IPS-18a (cell line): ENCODE measurements around the gene TASP1.
A peak's percentile ranks its signal among the peaks of the same experiment; 100 is the strongest.
"Not testable (repeated sequence)": the region's sequence is repeated elsewhere in the genome, so short reads cannot be mapped to it uniquely, and the experiment has no call there.

ENCODE experiments used
- H3K27ac ChIP-seq: one replicate; pipeline ENCODE4 v1.5.1; 2013; ENCODE audit warnings: low read length
- H3K27me3 ChIP-seq: one replicate; pipeline ENCODE4 v1.6.1; 2013; ENCODE audit warnings: mild to moderate bottlenecking, low read length; ENCODE audit not compliant: control insufficient read depth, insufficient read depth
- H3K36me3 ChIP-seq: one replicate; pipeline ENCODE4 v1.6.1; 2013; ENCODE audit warnings: low read depth, low read length; ENCODE audit not compliant: control insufficient read depth
- H3K4me1 ChIP-seq: one replicate; pipeline ENCODE4 v1.6.1; 2013; ENCODE audit warnings: low read depth, low read length; ENCODE audit not compliant: control insufficient read depth
- H3K4me3 ChIP-seq: one replicate; pipeline ENCODE4 v1.5.1; 2013; ENCODE audit warnings: low read length
- H3K9ac ChIP-seq: one replicate; pipeline ENCODE4 v1.6.1; 2013; ENCODE audit warnings: mild to moderate bottlenecking, low read length, moderate library complexity
- H3K9me3 ChIP-seq: one replicate; pipeline ENCODE4 v1.6.1; 2013; ENCODE audit warnings: low read depth, low read length; ENCODE audit not compliant: control insufficient read depth

Gene TASP1

GRCh38 chr20:13639150-13639497, 392 bp upstream of the TASP1 start:
- no peak overlapping the region for H3K27ac ChIP-seq
- no peaks in the 10 kb centered on the region for H3K36me3 ChIP-seq
- H3K9me3 ChIP-seq, result no peaks in the 10 kb centered on the region
- no peaks in the 10 kb centered on the region for H3K27me3 ChIP-seq
- peak overlapping the region; percentile 99 for H3K4me3 ChIP-seq
- H3K4me1 ChIP-seq, result no peaks in the 10 kb centered on the region
- H3K9ac ChIP-seq, result peak overlapping the region; percentile 64

DNA sequence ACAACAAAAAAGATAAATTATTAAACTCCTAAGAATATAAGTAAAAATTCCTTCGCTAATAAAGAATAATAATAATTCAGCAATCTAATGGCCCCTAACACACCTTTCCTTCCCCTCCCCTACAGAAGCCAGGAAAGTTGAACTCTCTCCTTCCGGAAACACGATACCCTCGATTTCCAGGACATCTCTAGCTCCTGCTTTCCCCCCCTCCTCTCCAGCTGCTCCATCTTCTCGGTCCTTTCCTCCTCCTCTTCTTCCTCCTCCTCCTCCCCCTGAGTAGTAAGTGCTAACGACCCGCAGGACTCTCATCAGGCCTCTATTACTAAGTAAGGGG, 603 bp downstream of the TASP1 start:
- Histone ChIP-seq H3K27me3 (no peaks in the 10 kb centered on the region), H3K27ac (no peak overlapping the region), H3K9me3 (no peaks in the 10 kb centered on the region), H3K9ac (peak overlapping the region; percentile 78), H3K4me3 (peak overlapping the region; percentile 99), H3K36me3 (no peaks in the 10 kb centered on the region), H3K4me1 (no peaks in the 10 kb centered on the region)

- no peak overlapping the region for H3K9ac ChIP-seq
- no peaks in the 10 kb centered on the region for H3K27me3 ChIP-seq
- H3K9me3 ChIP-seq, result no peaks in the 10 kb centered on the region
- no peak overlapping the region for H3K27ac ChIP-seq
- peaks cover 4% of the 10 kb centered on the region for H3K4me1 ChIP-seq
- no peaks in the 10 kb centered on the region for H3K36me3 ChIP-seq
- H3K4me3 ChIP-seq, result no peak overlapping the region
Measured at GRCh38 chr20:13632431-13632830, 6.3 kb downstream of the TASP1 start.

GRCh38 chr20:13627525-13627924, 11.2 kb downstream of the TASP1 start:
- H3K9me3 ChIP-seq, H3K27ac ChIP-seq, H3K9ac ChIP-seq, H3K27me3 ChIP-seq, H3K36me3 ChIP-seq, H3K4me3 ChIP-seq: not testable (repeated sequence)
- peaks cover 18% of the 10 kb centered on the region for H3K4me1 ChIP-seq

DNA sequence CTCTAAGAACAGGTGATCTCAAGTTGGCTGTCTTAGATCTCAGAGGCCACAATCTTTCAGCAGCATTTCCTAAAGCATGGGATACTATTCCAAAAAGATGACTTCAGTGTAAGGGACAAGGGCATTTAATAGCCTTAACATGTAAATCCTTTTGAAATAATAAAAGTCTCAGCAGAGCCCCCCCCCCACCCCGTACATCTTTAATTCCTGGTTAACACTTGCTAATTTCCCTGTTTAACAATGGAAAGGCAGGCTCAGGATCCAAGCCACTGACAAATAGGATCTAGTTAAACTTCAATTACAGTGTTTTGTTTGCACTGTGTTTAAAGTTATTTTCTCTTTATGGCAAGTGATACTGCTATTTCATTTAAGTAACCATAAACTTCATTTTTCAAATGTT, 12.0 kb downstream of the TASP1 start:
- H3K27me3 ChIP-seq, result no peaks in the 10 kb centered on the region
- peaks cover 18% of the 10 kb centered on the region for H3K4me1 ChIP-seq
- H3K9ac ChIP-seq, result no peak overlapping the region
- H3K4me3 ChIP-seq, result peak overlapping the region; percentile 38
- no peak overlapping the region for H3K27ac ChIP-seq
- no peaks in the 10 kb centered on the region for H3K36me3 ChIP-seq
- no peaks in the 10 kb centered on the region for H3K9me3 ChIP-seq

- Histone ChIP-seq H3K27me3 (no peaks in the 10 kb centered on the region), H3K36me3 (no peaks in the 10 kb centered on the region), H3K9ac (no peak overlapping the region), H3K4me1 (peaks cover 18% of the 10 kb centered on the region), H3K4me3 (no peak overlapping the region), H3K9me3 (no peaks in the 10 kb centered on the region), H3K27ac (no peak overlapping the region)
Measured at GRCh38 chr20:13625304-13625979, 13.3 kb downstream of the TASP1 start.

GRCh38 chr20:13619415-13619814, 19.3 kb downstream of the TASP1 start:
- not testable (repeated sequence) for H3K36me3 ChIP-seq, H3K27me3 ChIP-seq, H3K4me3 ChIP-seq, H3K9ac ChIP-seq, H3K27ac ChIP-seq, H3K4me1 ChIP-seq, H3K9me3 ChIP-seq

- not testable (repeated sequence) for H3K27me3 ChIP-seq, H3K4me3 ChIP-seq, H3K9me3 ChIP-seq, H3K9ac ChIP-seq, H3K4me1 ChIP-seq, H3K36me3 ChIP-seq, H3K27ac ChIP-seq
Measured at GRCh38 chr20:13618456-13618855, 20.3 kb downstream of the TASP1 start.

- not testable (repeated sequence) for H3K4me3 ChIP-seq, H3K9ac ChIP-seq, H3K36me3 ChIP-seq, H3K27me3 ChIP-seq, H3K9me3 ChIP-seq, H3K4me1 ChIP-seq, H3K27ac ChIP-seq
Measured at GRCh38 chr20:13617585-13617984, 21.1 kb downstream of the TASP1 start.

- H3K27me3 ChIP-seq, H3K4me1 ChIP-seq, H3K9ac ChIP-seq, H3K4me3 ChIP-seq, H3K27ac ChIP-seq, H3K36me3 ChIP-seq, H3K9me3 ChIP-seq: not testable (repeated sequence)
Measured at GRCh38 chr20:13616713-13617112, 22.0 kb downstream of the TASP1 start.

DNA sequence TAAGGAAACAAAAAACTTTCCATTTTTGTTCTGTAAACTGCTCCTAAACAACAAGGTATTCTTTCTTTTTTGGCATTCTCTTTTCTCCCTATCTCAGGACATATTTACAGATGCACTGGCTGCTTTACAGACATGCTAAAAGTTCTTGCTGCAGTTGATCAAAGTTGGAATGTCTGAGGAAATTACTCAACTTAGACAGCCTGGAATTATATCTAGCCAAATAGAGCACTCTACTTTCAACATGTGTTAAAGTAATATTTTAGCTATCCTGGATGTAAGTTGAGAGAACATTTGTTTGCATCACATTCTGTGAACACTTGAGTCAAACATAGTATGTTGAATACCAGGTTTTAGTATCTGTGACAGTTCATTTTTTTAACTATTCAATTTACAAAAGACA, 24.8 kb downstream of the TASP1 start:
- Histone ChIP-seq H3K27ac (no peak overlapping the region), H3K4me1 (no peaks in the 10 kb centered on the region), H3K9me3 (no peaks in the 10 kb centered on the region), H3K36me3 (peaks cover 4% of the 10 kb centered on the region), H3K4me3 (no peak overlapping the region), H3K27me3 (no peaks in the 10 kb centered on the region), H3K9ac (no peak overlapping the region)

- Histone ChIP-seq H3K36me3 (peaks cover 4% of the 10 kb centered on the region), H3K4me1 (no peaks in the 10 kb centered on the region), H3K27ac (no peak overlapping the region), H3K9ac (no peak overlapping the region), H3K4me3 (no peak overlapping the region), H3K27me3 (no peaks in the 10 kb centered on the region), H3K9me3 (no peaks in the 10 kb centered on the region)
Measured at GRCh38 chr20:13611611-13612125, 27.1 kb downstream of the TASP1 start.
